HG02678 (cell line): Measurements from ENCODE around the gene GJB5.

Source experiments
- ATAC-seq: cut with Tn5 transposase; IDR thresholded peaks from one replicate; pipeline ENCODE4 v1.9.1; 2021; ENCODE audit warnings: mild to moderate bottlenecking, moderate library complexity; ENCODE audit not compliant: unreplicated experiment

The GJB5 gene

GRCh38 chr1:34792868-34793727 is 38.3 kb downstream of the GJB5 start, which contains the start of gene GJA4:
GJA4 (plus strand) TSS chr1:34792999; CDS start chr1:34794214, 1,215 bp downstream.
- ATAC-seq = no peak

DNA sequence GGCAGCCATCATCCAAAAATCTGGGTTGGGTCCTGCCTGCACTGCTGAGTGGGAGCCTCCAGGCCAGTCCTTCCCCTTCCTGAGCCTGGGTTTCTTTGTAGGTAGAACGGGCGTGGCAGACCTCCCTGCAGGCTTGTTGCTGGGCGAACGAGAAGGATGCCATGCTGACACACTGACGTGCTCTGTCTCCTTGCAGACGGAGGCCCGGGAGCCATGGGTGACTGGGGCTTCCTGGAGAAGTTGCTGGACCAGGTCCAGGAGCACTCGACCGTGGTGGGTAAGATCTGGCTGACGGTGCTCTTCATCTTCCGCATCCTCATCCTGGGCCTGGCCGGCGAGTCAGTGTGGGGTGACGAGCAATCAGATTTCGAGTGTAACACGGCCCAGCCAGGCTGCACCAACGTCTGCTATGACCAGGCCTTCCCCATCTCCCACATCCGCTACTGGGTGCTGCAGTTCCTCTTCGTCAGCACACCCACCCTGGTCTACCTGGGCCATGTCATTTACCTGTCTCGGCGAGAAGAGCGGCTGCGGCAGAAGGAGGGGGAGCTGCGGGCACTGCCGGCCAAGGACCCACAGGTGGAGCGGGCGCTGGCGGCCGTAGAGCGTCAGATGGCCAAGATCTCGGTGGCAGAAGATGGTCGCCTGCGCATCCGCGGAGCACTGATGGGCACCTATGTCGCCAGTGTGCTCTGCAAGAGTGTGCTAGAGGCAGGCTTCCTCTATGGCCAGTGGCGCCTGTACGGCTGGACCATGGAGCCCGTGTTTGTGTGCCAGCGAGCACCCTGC is 39.3 kb downstream of the GJB5 start:
- no peak for ATAC-seq

GRCh38 chr1:34794790-34795180 is 39.9 kb downstream of the GJB5 start:
- ATAC-seq = no peak

DNA sequence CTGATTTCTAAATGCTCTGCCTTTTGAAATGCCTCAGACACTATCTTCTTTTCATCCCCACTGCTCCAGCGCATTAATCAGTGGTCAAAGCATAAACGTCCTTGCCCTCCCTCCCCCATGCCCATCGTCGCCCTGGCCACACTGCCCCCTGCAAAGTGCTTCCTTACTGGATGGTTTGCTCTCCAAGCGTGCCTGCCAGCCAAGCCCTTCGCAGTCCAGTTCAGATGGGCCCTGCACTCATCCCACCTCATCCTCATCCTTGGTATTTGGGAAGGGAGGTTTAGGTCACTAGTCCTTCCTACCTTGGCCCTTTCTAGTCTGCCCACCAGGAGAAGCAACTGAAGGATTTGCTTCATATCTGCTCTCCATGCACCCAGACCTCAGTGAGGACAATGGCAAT is 41.1 kb downstream of the GJB5 start:
- ATAC-seq = no peak

- no peak for ATAC-seq
Measured at GRCh38 chr1:34796990-34797389, 42.1 kb downstream of the GJB5 start.

GRCh38 chr1:34800214-34800613 is 45.4 kb downstream of the GJB5 start:
- no peak for ATAC-seq

DNA sequence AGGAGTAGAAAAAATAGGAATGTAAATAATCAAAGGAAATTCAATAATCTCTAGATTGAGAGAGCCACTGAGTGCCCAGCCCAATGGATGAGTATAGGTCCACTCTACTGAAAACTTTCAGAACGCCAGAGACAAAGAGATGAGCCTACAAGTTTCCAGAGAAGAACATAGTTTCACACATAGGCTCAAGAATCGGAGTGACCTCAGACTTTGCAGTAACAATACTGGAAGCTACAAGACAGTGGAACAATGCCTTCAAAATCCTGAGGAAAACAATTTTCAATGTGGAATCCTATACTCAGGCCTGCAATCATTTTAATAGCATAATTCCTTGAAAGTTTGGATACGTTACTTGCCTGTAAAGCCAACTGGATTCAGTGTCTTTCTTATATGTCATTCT is 48.9 kb downstream of the GJB5 start:
- no peak for ATAC-seq

- no peak for ATAC-seq
Measured at GRCh38 chr1:34806396-34806795, 51.5 kb downstream of the GJB5 start.
